ENCODE data around the gene RNF115. TPM values are rescaled to one million over a fixed set of nuclear protein-coding genes. Genes with fewer than 3 reads are reported as not detected.
"Not testable (repeated sequence)": the region's sequence is repeated elsewhere in the genome, so short reads cannot be mapped to it uniquely, and the experiment has no call there.

Gene RNF115
- total RNA-seq, 3 donors from 2014 or later = 12.6 to 13.5 (median 12.6) TPM

DNA sequence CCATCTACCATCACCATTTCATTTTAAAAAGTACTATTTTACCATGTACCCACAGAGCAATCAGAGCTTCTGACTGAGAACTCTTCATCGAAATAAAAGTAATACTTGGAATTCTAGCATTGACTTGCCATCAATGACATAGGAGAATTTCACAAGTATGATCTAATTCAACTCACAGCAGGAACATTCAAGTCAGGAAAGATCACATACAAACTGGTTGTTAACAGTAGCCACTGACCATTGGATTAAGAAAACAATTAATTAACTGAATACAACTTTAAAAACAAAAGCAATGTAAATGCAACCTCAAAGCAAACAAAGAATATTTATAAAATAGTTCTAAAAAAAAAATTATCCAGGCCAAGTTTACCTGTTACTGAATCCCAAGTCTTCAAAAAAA is 18.8 kb downstream of the RNF115 start:
- peaks cover 38% of the 10 kb centered on the region for H3K4me1 Mint-ChIP-seq (ENCODE audit: low read depth)
- H3K4me3 Mint-ChIP-seq = no peak overlapping the region
- DNase-seq = no peak
- H3K36me3 Mint-ChIP-seq (ENCODE audit: insufficient read depth) = peaks cover 5% of the 10 kb centered on the region
- ATAC-seq = no peak
- no peaks in the 10 kb centered on the region for H3K9me3 Mint-ChIP-seq
- H3K27me3 Mint-ChIP-seq (ENCODE audit: low read depth) = no peaks in the 10 kb centered on the region

DNA sequence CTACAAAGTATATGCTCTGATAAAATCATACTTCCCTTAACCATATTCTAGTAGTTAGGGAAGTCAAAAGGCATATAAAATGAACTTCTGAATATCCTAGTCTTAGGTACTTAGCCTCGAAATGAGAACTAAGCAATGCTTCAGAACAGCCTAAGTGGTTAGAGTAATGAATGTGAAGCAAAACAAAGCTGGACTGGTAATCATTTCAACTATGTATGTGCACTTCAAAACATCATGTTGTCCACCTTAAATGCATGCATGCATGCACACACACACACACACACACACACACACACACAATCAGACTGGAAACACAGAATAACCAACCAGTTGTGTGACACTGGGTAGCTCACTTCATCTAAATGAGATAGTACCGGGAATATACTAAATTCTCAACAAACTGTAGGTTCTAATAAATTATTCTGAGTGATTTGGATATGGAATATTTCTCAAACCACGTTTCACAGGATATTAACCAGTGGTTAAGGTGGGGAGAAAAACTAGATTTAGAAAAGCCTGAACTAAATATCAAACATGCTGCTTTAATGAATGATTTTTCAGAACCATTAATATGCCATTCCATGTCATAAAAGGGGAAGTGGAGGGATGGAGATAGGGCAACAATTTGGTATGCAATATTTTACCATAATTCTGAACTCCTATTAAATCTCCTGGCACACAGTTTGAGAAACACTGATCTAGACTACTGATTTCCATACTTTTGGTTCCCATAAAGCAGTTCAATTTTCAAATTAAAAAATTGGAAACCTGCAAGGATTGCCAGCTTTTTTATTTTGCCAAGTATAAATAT is 19.5 kb downstream of the RNF115 start:
- no peaks in the 10 kb centered on the region for H3K9me3 Mint-ChIP-seq
- no peak for DNase-seq
- H3K27me3 Mint-ChIP-seq (ENCODE audit: low read depth) = no peaks in the 10 kb centered on the region
- ATAC-seq = no peak
- H3K36me3 Mint-ChIP-seq (ENCODE audit: insufficient read depth) = peaks cover 10% of the 10 kb centered on the region
- peaks cover 40% of the 10 kb centered on the region for H3K4me1 Mint-ChIP-seq (ENCODE audit: low read depth)
- H3K4me3 Mint-ChIP-seq = no peak overlapping the region

DNA sequence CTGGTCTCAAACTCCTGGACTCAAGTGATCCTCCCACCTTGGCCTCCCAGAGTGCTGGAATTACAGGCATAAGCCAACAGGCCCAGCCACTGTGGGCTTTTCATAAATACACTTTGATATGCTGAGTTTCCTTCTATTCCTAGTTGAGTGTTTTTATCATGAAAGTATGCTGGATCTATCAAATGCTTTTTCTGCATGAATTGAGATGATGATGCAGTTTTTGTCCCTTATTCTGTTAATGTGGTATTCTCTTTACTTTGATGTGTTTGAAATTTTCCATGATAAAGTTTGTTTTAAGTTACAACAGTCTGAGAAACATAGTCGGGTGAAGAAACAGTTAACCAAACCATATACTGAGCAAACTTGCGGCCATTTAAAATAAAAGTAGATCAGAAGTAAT is 24.1 kb downstream of the RNF115 start:
- peaks cover 19% of the 10 kb centered on the region for H3K9me3 Mint-ChIP-seq
- no peak overlapping the region for H3K4me3 Mint-ChIP-seq
- no peak for ATAC-seq
- H3K27me3 Mint-ChIP-seq (ENCODE audit: low read depth) = no peaks in the 10 kb centered on the region
- no peak for DNase-seq
- H3K36me3 Mint-ChIP-seq (ENCODE audit: insufficient read depth) = peaks cover 35% of the 10 kb centered on the region
- peaks cover 22% of the 10 kb centered on the region for H3K4me1 Mint-ChIP-seq (ENCODE audit: low read depth)

DNA sequence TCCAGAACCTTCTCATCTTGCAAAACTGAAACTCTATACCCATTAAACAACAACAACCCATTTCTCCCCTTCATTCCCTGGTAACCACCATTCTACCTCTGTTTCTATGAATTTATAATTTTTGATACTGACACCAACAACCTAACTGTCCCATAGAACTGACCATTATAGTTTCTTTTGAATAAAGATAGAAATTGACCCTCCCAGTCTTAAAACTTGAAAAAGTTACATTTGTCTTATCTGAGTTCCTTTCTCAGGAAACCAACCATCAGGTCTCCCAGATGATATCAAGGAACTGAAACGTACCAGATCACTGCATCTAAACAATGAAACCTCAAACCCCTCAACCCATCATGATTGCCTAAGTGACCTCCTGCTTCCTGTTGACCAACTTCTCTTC is 27.1 kb downstream of the RNF115 start:
- Mint-ChIP-seq H3K4me3 (no peak overlapping the region), H3K4me1 (ENCODE audit: low read depth) (peaks cover 9% of the 10 kb centered on the region), H3K27me3 (ENCODE audit: low read depth) (no peaks in the 10 kb centered on the region), H3K36me3 (ENCODE audit: insufficient read depth) (peaks cover 44% of the 10 kb centered on the region), H3K9me3 (peaks cover 19% of the 10 kb centered on the region)
- DNase-seq = no peak
- no peak for ATAC-seq

DNA sequence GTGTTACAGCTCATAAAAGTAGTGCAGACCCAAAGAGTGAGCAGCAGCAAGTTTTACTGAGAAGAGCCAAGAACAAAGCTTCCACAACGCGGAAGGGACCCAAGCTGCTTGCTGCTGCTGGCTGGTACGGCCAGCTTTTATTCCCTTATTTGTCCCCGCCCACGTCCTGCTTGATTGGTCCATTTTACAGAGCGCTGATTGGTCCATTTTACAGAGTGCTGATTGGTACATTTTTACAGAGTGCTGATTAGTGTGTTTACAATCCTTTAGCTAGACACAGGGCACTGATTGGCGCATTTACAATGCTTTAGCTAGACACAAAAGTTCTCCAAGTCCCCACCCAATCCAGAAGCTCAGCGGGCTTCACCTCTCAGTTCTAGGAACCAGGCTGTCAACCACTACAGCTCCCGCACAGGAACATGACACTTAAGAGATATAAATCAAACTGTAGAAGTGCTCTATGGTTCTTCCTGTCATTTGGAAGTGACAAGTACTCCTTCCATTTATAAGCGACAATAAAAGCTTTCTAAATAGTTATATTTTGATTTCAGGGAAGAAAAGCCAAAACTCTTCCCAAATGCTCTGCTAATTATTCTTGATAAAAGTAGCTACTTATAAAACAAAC is 28.5 kb downstream of the RNF115 start:
- Mint-ChIP-seq H3K36me3 (ENCODE audit: insufficient read depth) (peaks cover 44% of the 10 kb centered on the region), H3K4me1 (ENCODE audit: low read depth) (peaks cover 6% of the 10 kb centered on the region), H3K4me3 (no peak overlapping the region), H3K27me3 (ENCODE audit: low read depth) (no peaks in the 10 kb centered on the region), H3K9me3 (peaks cover 19% of the 10 kb centered on the region)
- DNase-seq = no peak
- ATAC-seq = no peak

DNA sequence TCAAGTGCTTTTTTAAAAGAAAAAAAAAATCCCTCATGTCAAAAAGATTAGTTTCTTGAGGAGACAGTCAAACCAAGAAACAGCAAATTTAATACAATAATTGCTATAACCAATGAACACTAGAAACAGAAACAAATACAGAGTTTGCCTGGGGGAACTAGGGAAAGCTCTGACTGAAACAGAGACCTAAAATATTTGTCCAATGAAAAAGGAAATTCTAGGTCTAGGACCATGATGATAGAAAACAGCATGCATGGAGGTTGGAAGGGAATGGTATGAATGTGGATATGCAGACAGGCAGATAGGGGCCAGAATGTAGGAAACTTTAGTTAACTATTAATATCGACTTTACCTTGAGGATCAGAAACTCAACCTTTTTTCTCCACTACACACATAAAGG is 31.4 kb downstream of the RNF115 start:
- no peak for DNase-seq
- peaks cover 14% of the 10 kb centered on the region for H3K9me3 Mint-ChIP-seq
- ATAC-seq = no peak
- H3K27me3 Mint-ChIP-seq (ENCODE audit: low read depth) = no peaks in the 10 kb centered on the region
- no peak overlapping the region for H3K4me3 Mint-ChIP-seq
- H3K36me3 Mint-ChIP-seq (ENCODE audit: insufficient read depth) = peaks cover 35% of the 10 kb centered on the region
- peaks cover 4% of the 10 kb centered on the region for H3K4me1 Mint-ChIP-seq (ENCODE audit: low read depth)

DNA sequence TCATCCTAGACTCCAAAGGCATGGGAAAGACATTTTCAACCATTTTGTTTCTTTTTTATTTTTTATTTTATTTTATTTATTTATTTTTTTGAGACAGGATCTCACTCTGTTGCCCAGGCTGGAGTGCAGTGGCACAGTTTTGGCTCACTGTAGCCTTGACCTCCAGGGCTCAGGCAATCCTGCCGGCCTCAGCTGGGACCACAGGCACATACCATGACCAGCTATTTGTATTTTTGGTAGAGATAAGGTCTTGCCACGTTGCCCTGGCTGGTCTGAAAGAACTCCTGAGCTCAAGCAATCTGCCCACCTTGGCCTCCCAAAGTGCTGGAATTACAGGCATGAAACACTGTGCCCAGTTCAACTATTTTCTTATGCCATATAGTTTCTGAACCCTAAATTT is 32.0 kb downstream of the RNF115 start:
- not testable (repeated sequence) for H3K9me3 Mint-ChIP-seq; DNase-seq; H3K27me3 Mint-ChIP-seq (ENCODE audit: low read depth); H3K4me3 Mint-ChIP-seq; ATAC-seq; H3K4me1 Mint-ChIP-seq (ENCODE audit: low read depth)
- H3K36me3 Mint-ChIP-seq (ENCODE audit: insufficient read depth) = peaks cover 31% of the 10 kb centered on the region

DNA sequence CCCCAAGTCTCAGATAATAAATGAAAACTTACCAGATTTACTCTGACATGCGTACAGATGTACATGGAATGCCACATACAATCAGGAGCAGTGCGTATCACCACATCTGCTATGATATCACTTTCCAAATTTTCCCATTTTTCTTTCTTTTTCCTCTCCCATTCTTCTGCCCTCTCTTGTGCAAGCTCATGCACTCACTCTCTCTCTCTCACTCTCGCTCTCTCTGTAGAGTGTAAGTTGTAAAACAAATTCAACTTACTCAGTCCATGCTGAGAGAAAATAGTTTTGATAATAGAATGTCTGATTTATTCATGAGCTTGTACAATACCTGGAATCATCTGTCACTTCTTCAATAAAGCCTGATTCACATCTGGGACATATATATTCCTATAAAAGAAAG is 35.3 kb downstream of the RNF115 start:
- H3K4me3 Mint-ChIP-seq = no peak overlapping the region
- H3K27me3 Mint-ChIP-seq (ENCODE audit: low read depth) = no peaks in the 10 kb centered on the region
- H3K9me3 Mint-ChIP-seq = no peaks in the 10 kb centered on the region
- H3K4me1 Mint-ChIP-seq (ENCODE audit: low read depth) = peaks cover 22% of the 10 kb centered on the region
- H3K36me3 Mint-ChIP-seq (ENCODE audit: insufficient read depth) = peaks cover 24% of the 10 kb centered on the region
- DNase-seq (no peak), ATAC-seq (no peak)

DNA sequence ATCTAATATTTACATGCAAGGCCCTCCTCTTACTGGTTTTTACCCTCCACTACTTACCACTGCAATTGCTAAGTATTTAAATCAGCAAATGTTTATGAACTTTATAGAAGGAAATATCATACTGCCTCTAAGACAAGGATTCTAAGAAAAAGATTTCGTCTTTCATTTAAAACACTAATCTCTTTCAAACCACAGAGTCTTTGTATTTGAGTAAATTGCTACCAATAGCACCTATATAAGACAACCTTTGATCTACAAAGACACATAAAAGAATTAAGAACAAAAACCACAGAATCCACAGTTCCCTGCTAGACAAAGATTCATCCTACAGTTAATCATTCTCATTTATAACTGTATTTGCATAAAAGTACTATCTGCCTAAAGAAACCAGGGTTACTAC is 37.6 kb downstream of the RNF115 start:
- Mint-ChIP-seq H3K36me3 (ENCODE audit: insufficient read depth) (peaks cover 20% of the 10 kb centered on the region), H3K4me3 (no peak overlapping the region), H3K9me3 (no peaks in the 10 kb centered on the region), H3K27me3 (ENCODE audit: low read depth) (no peaks in the 10 kb centered on the region), H3K4me1 (ENCODE audit: low read depth) (peaks cover 23% of the 10 kb centered on the region)
- no peak for DNase-seq
- ATAC-seq = peak; percentile 90

DNA sequence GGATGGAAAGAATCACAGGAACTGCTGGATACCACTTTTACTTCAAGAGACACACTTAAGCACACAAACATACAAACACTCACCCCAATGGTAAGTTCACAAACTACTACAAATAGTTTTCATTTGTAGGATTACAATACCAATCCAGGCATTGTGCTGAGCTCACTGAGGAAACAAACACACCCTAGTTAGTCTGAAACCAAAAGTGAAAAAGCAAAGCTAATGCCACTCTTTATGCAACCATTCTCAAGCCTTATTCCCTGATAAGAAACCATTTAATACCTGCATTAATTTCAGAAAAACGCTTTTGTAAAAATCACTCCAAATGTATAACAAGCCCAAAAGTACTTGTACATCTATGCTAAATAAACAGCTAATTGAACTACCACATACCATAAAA is 38.3 kb downstream of the RNF115 start:
- Mint-ChIP-seq H3K36me3 (ENCODE audit: insufficient read depth) (peaks cover 24% of the 10 kb centered on the region), H3K4me1 (ENCODE audit: low read depth) (peaks cover 23% of the 10 kb centered on the region), H3K4me3 (no peak overlapping the region), H3K27me3 (ENCODE audit: low read depth) (no peaks in the 10 kb centered on the region), H3K9me3 (no peaks in the 10 kb centered on the region)
- no peak for DNase-seq
- ATAC-seq = peak in 1 of 2 donors; percentile 39

DNA sequence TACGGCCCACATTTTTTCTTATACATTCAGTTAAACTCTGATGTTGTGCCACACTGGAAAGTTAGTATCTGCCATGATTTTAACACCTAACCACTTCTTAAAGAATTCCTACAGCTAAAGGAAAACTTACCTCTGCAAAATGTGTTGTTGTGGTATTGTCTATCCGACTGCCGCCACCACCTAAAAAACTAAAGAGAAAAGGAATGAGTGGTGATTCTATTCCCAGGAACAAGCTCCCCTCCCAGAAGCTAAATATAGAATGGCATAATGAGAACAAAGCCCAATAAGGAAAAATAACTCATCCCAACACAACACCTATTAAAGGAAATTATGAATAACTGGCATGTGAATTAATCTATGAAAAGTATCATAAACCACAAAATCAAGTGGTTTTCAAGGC is 39.5 kb downstream of the RNF115 start:
- Mint-ChIP-seq H3K4me1 (ENCODE audit: low read depth) (peaks cover 23% of the 10 kb centered on the region), H3K27me3 (ENCODE audit: low read depth) (no peaks in the 10 kb centered on the region), H3K36me3 (ENCODE audit: insufficient read depth) (peaks cover 24% of the 10 kb centered on the region), H3K4me3 (no peak overlapping the region), H3K9me3 (no peaks in the 10 kb centered on the region)
- DNase-seq (no peak), ATAC-seq (no peak)

DNA sequence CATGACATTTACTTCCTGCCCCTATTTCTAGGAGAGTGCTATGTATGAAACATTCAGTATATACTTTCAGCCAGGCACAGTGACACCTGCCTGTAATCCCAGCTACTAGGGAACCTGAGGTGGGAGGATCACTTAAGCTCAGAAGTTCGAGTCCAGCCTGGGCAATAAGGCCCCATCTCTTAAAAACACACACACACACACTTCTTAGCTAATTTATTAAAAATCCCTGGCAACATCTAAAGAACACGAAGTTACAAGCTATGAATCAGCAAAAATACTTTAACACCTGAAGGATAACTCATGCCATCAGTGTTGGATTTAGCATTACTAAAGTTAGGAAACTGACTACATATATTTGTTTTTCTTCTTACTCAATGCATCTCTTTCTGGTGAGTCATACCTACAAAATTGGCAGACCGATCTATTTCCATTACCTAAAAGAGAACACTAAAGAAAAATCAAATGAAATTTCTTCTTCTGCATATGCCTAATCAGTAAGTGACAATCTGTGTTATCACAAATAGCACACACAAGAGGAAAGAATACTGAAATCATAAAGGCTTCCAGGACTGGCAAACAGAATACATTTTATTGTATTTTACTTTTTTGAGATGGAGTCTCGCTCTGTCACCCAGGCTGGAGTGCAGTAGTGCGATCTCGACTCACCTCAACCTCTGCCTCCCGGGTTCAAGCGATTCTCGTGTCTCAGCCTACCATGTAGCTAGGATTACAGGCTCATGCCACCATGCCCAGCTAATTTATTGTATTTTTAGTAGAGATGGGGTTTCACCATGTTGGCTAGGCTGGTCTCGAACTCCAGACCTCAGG is 41.4 kb downstream of the RNF115 start:
- DNase-seq = no peak
- peaks cover 23% of the 10 kb centered on the region for H3K4me1 Mint-ChIP-seq (ENCODE audit: low read depth)
- no peaks in the 10 kb centered on the region for H3K27me3 Mint-ChIP-seq (ENCODE audit: low read depth)
- peaks cover 19% of the 10 kb centered on the region for H3K36me3 Mint-ChIP-seq (ENCODE audit: insufficient read depth)
- no peaks in the 10 kb centered on the region for H3K9me3 Mint-ChIP-seq
- no peak for ATAC-seq
- H3K4me3 Mint-ChIP-seq = no peak overlapping the region

DNA sequence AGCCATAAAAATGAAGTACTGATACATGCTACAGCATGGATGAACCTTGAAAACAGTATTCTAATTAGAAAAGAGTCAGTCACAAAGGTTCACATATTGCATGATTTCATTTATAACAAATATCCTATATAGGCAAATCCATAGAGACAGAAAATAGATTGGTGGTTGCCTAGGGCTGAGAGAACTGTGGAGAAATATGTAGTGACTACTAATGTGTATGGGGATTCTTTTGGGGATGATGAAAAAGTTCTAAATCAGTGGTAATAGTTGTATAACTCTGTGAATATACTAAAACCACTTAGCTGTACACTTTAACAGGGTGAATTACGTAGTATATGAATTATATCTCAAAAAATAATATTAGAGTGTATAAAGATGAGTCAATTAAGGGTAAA is 45.8 kb downstream of the RNF115 start:
- H3K27me3 Mint-ChIP-seq (ENCODE audit: low read depth) = no peaks in the 10 kb centered on the region
- peaks cover 16% of the 10 kb centered on the region for H3K36me3 Mint-ChIP-seq (ENCODE audit: insufficient read depth)
- H3K9me3 Mint-ChIP-seq = no peaks in the 10 kb centered on the region
- no peak for ATAC-seq
- no peak for DNase-seq
- peaks cover 7% of the 10 kb centered on the region for H3K4me1 Mint-ChIP-seq (ENCODE audit: low read depth)
- H3K4me3 Mint-ChIP-seq = no peak overlapping the region

DNA sequence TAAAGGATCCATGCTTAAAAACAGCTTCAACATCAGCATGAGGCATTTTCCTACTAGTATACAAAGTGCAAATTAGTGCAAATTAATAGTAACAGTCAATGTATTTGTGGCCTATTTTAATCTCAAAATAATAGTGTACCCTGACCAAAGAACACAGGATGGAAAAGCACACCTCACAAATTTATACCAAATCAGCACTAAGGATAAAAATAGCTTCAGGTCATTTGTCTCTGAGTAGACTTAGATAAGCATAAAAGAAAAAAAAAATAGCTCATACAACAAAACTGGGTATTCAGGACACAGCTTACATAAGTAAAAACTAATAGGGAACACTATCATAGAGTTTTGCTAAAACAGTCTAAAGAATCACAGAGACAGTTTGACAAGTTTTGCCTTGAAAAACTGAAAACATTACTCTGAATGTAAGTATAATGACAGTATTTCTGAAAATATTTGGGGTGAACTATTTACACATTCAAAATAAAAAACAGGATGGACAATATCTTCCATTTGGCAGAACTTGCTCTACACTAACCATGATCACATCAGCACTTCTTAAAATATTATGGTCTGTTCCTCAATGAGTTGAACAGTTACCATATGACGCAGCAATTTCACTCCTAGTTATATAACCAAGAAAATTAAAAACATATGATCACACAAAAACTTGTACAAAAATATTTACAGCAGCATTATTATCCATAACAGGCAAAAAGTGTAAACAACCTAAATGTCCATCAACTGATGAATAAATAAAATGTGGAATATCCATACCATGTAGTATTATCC is 46.3 kb downstream of the RNF115 start:
- Mint-ChIP-seq H3K36me3 (ENCODE audit: insufficient read depth) (peaks cover 19% of the 10 kb centered on the region), H3K4me1 (ENCODE audit: low read depth) (peaks cover 9% of the 10 kb centered on the region), H3K4me3 (no peak overlapping the region), H3K9me3 (no peaks in the 10 kb centered on the region), H3K27me3 (ENCODE audit: low read depth) (no peaks in the 10 kb centered on the region)
- ATAC-seq (no peak), DNase-seq (no peak)
